Hepatocyte (in vitro differentiated cells): ENCODE measurements around the gene SLC9A8.

ENCODE experiments used
- CTCF ChIP-seq: fragments of 200-600 bp; sonication (generic); IDR thresholded peaks from 2 replicates; pipeline ENCODE4 v1.5.1; 2016; ENCODE audit warnings: antibody characterized with exemption, mild to moderate bottlenecking; ENCODE audit not compliant: poor library complexity
- EZH2 ChIP-seq: fragments of 200-600 bp; sonication (generic); IDR thresholded peaks from 2 replicates; pipeline ENCODE4 v1.6.1; 2016; ENCODE audit warnings: antibody characterized with exemption, mild to moderate bottlenecking, borderline replicate concordance
- EZH2phosphoT487 ChIP-seq: fragments of 200-600 bp; sonication (generic); IDR thresholded peaks from one replicate; pipeline ENCODE4 v1.6.1; 2018; ENCODE audit warnings: antibody characterized with exemption, mild to moderate bottlenecking, low read depth, moderate library complexity; ENCODE audit not compliant: unreplicated experiment, severe bottlenecking

DNA sequence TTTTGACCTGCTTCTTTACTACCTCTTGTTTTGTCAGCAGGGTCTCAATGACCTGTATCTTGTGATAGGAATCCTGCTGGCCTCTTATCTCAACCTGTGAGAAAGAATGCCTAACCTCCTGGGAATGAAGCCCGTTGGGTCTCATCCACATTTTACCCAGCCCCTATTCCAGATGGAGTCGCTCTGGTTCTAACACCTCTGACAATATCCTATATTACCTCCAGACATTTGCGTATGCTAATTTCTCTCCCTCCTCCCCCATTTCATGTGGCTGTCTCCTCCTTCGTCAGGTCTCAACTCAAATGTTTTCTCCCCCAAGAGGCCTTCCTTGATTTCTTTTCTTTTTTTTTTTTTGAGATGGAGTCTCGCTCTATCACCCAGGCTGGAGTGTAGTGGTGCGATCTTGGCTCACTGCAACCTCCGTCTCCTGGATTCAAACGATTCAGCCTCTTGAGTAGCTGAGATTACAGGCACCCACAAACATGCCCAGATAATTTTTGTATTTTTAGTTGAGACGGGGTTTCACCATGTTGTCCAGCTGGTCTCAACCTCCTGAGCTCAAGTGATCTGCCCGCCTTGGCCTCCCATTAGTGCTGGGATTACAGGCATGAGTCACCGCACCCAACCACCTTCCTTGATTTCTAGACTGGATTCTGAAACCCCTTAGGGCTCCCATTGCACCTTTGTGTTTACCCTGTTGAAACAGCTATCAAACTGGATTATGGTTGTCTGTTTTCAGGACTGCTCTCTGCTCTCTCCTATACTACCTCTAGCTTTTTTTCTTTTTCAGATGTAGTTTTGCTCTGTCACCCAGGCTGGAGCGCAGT, 49.5 kb upstream of the SLC9A8 start:
- TF ChIP-seq EZH2 (no peak), CTCF (no peak), EZH2phosphoT487 (no peak)
